NCI-H2029 (cell line): ENCODE measurements around the gene LSMEM2.
"Not testable (repeated sequence)": the region's sequence is repeated elsewhere in the genome, so short reads cannot be mapped to it uniquely, and the experiment has no call there.

Experiments
- DNase-seq: peaks from one replicate; lab custom pipeline; 2025; lab: John Stamatoyannopoulos, UW

Gene LSMEM2

DNA sequence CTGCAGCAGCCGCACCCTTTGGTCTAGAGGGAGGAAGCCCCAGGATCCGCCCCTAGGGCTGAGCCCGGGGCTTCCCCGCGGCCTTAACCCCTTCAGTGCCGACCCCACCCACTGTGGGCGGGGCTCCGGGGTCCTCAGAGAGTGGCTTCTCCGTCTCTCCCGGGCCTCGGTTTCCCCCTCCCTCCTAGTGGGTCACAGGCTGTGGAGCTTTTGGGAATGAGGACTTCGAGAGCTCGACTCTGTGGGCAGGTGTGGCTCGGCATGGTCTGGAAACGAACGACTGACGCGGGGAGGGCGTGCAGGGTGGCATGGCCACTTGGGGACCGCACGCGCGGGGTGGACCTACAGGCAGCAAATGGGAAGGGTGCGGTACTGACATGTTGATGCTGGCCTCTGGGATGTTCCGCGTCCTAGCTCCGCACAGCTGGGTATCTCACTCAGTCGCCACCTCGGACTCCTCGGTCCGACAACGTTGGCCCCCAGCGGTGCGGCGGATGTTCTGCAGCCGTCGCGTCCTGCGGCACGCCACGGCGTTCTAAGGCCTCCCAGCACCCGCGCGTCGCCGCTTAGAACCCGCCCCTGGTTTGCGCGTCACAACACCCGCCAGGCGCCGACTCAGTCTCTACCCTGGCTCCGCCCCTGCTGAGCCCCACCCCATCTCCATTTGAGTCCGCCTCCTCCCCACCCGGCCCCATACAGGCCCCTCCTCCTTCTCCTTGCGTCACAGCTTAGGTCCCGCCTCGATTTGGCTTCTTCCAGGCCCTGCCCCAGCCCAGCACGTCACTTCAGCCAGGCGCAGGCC is 20.1 kb downstream of the LSMEM2 start, which contains the start of the genes HYAL3 and NAA80:
Gene HYAL3 (minus strand): TSS at position 570 of the 802 bp plus-strand sequence. CDS start 3,803 bp downstream, outside the sequence.
Gene NAA80 (minus strand): TSS at position 570 of the 802 bp plus-strand sequence. CDS start 1,942 bp downstream, outside the sequence.
- DNase-seq = peak; percentile 92

DNA sequence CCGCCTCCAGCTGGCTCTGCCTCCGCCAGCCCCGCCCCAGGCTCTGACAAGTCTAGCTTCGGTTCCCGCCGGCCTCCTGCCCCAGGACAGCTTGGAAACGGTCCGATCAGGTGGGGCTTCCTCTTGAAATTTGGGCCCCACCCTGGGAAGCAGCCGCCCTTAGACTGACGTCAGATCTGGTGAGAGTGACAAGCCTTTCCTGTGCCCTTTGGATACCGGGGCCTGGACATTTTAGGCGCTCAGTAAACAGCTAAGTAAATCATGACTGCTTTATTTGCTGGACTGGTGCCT is 20.7 kb downstream of the LSMEM2 start:
- DNase-seq = no peak

DNA sequence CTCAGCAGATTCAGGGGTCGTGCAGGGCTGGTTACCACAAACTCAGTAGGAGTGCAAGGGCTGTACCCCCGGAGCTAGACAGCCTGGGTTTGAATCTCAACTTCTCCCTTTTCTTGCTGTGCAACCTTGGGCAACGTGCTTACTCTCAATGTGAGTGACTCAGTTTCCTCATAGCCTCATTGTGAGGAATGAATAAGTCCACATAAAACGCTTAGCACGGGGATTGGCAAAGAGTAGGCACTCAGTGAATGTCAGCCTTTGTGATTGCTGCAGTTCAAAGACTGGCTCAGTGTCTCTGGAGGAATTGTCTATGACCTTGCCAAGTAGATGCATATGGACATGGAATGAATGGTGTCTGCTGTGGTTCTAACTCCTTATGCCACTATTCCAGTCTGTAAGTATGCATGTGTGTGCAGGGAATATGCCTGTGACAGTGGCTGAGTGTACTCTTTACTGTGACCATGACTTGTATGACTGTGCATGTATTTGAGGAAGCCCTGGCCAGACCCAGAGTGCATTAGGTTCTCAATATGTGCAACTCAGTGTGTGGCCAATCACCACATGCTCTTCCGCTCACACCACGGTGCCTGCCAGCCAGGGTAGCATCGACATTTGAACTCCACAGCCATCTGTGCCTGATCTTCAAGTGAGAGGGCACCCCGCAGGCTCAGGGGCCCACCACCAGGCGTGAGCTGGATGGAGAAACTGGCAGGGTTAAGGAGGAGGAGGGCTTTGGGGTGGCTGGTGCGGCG is 21.2 kb downstream of the LSMEM2 start:
- no peak for DNase-seq

DNA sequence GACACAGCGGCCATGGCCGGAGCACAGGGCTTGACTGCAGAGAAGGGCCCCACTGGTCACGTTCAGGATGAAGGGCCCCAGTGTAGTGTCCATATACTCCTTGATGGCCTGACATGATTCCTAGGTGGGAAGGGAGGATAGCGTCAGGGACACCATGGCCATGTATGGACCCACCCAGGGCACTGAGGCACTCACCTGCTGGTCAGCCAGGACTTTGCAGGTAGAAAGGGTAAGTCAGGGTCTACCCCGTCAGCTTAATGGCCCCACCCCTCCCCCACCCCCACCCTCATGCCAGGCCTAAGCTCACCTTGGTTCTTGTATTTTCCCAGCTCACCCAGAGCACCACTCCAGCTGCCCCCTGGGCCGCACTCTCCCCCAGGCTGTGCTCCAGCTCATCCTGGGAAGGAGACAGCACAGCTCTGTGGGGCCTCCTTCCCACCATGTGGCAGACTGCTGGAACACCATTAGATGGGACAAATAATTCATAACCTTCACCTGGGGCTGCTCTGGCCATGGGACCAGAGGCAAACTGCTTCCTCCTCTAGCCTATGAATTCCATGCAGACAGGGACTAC is 21.9 kb downstream of the LSMEM2 start:
- DNase-seq = no peak

DNA sequence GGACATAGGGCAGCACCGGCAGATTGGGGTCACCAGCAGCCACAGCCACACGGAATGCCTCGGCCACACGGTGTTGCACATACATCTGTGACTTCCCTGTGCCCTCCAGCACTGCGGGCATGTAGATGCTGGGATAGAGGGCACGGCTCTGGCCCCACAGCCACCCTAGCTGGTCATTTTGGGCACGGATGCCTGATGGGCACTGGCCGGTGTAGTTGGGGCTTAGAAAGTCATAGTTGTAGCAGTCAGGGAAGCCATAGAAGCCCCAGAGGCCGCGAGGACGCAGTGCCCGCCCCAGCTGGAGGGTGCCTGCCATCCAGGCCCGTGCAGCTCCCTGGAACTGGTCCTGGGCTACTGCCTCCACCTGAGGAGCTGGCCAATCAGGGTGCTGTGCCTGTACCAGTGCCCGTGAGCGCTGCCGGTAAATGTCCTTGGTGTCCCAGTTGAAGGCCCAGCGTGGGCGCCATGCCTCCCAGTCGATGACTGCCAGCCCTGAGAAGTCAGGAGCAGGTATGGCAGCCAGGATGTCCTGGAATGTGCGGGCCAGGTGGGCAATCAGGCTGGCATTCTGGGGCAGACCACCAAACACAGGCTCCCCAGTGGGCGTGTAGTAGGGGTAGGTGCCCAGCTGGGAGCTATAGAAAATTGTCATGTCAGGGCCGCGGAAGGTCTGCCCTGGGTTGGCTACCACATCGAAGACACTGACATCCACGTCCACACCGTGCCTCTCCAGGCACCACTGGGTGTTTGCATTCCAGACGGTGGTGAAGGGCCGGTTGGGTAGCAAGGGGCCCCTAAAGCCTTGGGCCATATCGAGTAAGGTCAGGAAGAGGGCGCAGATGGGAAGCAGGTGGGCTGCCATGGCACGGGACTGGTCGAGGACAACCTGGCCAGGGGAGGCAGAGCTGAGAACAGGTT is 23.5 kb downstream of the LSMEM2 start:
- no peak for DNase-seq

DNA sequence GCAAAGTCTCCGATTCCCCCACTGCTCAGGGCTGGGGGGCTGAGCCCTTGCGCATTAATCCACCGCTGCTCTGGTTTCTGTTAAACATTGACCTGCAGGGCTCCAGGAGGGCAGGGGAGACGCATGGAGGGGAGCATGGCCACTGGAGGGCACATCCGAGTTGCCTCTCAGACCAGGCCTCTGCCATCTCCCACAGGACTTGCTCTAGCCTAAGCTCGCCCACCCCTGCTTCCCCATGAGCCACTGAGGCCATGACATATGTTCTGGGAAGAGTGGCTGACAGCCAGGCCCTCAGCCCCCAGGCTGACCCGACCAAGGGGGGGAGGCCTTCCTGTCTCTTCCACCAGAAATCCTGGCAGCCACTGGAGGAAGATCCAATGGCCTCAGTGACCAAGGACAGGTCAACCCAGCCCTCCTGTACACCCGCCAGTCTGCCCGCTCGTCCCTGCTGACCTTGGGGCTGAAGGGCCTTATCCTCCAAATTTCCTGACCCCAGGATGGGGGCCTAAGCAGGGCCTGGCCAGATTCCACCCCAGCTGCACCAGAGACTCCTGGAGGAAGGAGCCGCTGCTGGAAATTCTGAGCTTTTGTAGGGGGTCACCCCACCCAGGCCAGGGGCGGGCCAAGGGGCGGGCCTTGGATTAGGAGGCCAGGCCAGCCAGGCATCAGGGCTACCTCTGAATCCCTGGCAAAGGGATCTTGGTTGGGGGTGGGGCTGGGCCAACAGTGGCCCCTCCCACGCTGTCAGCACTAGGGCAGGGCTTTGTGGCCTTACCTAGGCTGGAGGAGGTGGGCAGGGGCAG is 24.3 kb downstream of the LSMEM2 start, which contains the start of gene HYAL1:
Gene HYAL1 (minus strand): TSS at position 562 of the 803 bp plus-strand sequence. CDS start 618 bp downstream, outside the sequence.
- no peak for DNase-seq

DNA sequence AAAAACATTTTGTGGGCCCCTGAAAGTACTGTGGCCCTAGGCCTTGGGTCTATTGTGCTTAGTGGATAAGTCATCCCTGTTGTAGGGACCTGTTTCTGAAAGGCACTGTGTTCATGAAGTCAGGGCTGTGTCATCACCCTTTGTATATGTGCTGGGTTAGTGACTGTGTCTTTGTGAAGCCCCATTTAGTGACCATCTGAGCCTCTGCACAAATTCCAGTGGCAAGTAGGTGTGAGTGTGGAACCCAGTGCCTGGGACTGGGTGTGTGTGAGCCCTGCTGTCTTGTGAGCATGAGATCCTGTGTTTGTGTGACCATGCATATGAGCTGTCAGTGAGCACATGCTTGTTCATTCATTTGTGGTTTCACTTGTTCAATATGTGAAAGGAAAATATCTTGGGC is 25.7 kb downstream of the LSMEM2 start:
- DNase-seq = no peak

DNA sequence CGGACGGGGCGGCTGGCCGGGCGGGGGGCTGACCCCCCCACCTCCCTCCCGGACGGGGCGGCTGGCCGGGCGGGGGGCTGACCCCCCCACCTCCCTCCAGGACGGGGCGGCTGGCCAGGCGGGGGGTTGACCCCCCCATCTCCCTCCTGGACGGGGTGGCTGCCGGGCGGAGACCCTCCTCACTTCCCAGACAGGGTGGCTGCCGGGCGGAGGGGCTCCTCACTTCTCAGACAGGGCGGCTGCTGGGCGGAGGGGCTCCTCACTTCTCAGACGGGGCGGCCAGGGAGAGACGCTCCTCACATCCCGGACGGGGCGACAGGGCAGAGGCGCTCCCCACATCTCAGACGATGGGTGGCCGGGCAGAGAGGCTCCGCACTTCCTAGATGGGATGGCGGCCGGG is 33.2 kb downstream of the LSMEM2 start:
- not testable (repeated sequence) for DNase-seq

DNA sequence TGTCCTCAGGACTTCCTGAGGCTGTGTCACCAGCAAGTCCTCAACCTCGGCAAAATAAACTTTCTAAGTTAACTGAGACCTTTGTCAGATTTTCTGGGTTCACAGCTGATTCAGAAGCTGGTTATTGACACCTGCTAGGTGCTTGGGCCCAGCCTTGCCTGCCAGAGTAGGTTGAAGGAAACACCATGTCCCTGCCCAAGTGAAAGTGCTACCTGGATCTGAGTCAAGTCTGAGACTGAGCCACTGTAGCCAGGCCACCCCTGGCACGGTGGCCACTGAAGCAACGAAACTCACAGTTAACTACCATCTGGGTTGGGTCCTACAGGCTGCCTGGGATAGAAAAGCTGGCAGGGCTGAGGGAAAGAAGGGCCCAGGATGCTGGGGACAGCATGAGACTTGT is 35.5 kb downstream of the LSMEM2 start:
- no peak for DNase-seq

DNA sequence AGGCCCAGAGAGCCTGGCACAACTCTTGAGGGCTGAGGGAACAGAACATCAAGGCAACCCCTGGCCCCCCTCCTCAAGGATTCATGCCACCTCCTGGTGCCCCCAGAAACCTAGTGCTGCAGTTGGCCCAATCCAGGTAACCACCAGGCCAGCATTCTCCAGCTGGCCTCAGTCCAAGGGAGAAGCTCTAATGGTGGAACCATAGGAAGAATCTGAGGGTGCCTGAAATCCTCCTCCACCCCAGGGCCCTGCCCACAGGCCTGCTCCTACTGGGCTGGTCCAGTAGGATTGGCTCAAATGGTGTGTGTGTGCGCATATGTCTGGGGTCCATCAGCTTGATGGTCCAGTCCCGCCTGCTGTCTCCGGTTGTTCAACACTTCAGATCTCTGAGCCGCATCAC is 35.9 kb downstream of the LSMEM2 start:
- no peak for DNase-seq

DNA sequence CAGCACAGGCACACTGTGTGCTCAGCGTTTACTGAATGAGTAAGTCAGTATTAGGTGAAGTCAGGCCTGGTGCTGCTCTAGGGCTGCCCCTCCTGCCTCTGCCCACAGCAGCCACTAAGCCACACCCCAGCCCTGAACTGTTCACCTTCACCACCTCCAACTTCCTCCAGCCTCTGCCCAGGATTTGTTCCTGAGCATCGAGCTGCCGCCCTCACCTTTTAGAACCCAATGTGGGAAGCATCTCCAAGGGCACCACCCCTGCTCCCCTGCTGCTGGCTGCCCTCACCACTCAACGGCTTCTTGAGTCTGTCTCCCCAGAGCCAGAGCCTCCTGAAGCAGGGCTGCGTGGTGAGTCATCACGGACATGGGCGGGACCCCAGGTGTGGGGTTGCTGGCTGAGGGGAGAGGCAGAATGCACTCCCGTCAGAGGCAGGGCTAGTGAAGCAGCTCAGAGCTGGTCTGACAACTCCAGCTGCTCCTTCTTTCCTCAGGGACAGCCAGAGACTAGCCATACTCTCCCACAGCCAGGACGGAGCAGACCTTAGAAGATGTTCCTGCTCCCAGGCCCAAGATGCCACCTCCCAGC is 37.9 kb downstream of the LSMEM2 start:
- DNase-seq = no peak

DNA sequence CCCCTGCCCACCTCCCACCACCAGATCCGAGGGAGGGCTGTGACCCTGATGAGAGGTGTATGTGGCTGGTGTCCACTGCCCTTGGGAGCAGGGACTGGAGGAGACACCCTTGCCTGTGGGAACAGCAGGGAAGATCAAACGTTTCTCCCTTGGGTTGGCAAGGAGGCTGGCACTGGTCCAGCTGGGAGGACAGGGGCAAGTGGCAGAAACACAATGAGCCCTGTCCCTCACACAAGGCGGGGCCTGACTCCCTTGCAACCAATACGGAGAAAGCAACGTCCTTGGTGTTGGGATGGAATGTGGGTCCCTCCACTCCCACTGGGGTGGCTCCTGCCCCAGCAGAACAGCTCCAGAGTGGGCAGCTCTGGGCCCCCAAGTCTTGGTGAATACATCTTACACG is 38.4 kb downstream of the LSMEM2 start:
- no peak for DNase-seq

DNA sequence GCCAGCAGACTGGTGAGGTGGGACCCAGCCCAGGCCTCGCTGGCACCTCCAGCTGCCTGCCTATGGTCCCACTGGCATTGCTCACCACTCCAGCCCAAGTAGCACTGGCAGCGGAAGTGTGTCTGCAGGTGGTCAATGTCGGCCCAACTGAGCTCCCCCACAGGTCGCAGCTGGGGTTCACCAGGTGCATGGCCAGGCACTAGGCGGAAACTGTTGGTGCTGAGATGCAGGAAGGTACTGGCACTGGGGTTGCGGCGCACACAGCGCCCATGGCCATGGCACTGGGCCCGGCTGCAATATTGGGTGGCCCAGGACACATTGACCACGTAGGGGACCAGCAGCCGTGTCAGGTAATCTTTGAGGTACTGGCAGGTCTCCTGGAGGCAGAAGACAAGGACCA is 39.3 kb downstream of the LSMEM2 start:
- no peak for DNase-seq

DNA sequence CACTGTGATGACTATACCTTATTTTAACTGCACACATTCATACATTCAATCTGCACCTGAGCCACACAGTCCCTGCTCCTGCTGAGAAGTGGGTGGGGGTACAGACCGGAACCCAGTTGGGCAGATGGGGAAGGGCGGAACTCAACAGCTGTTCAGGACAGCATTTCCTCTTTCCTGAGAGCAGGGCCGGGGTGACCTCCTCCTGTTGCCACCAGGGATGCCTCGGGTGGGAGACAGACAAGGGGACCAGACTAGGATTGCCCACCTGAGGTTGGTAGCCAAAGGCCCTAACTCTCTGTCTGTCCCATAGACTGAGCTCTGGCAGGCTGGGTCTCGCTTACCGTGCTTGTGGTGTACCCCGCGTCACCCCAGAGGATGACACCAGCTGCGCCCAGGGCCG is 39.7 kb downstream of the LSMEM2 start:
- no peak for DNase-seq

DNA sequence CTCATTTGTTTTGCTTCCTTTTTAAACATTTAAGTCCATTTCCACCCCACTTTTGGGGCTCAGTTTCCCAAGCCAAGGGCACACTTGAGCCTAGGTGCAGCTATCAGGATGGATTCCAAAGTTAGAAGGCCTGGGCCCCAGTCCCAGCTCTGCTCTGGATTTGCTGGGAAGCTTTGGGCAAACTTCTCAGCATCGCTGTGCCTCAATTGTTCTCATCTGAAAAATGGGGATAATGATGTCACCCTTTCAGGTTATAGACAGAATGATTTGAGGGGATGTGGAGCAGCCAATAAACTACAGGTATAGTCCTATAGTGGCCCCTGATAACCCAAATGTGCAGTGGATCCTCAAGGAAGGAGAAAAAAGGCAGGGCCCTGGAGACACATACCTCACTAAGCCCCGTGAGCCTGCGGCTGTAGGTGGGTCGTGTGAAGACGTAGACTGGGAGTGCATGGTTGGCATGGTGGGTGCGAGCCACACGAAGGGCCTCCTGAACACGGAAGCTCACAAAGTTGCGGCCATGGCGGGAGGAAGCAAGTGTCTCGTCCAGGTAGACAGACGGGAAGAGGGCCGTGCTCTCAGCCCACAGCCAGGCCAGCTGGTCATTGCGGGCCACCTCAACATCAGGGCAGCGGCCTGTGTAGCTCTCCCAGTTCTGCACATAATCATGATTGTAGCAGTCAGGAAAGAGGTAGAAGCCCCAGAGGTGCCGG is 40.5 kb downstream of the LSMEM2 start:
- DNase-seq = no peak

DNA sequence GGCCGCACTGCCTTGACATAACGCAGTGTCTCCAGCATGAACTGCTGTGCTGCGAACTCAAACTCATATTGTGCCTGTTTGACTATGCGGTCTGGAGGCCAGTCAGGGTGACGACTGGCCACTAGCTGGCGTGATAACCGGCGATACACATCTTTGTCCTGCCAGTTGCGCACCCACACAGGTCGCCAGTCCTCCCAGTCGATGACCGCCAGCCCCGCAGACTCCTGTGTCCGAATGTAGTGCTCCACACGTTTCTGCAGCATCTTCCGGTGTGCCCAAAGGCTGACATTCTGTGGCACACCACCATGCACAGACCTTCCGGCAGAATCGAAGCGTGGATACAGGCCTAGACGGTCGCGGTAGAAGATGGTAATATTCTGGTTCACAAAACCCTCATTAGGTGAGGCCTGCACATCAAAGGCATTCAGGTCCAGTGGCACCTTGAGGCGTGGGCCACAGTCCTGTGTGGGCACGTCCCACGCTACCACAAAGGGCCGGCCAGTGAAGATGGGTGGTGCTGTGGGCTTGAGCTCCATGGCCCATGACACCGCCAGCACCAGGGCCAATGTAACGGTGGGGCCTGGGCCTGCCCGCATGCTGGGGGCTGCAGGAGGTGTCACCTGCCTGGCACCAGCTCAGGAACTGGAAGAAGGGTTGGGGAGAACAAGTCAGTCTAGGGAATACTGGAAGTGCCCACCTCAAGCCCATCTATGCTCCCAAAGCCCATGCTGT is 41.2 kb downstream of the LSMEM2 start:
- no peak for DNase-seq

DNA sequence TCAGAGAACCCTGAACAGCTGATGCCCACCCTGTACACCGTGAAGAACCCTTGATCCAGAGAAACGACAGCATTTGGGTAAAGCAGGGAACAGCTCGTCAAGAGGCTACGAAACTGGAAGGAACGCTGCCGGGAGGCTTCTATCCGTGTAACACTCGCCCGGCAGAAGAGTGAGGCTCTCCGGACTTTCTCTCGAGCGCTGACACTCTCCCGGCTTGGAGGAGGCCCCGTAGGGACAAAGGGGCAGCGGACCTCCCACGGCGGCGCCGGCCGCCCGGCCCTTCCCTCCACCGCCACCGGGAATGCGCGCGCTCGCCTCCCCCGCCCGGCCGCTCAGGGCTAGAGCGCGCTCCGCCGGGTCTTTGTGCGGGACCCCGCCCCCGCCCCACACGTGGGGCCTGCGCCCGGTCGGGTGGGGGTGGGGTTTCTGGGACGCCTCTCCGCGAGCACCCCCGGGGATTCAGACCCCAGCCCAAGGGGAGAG is 42.0 kb downstream of the LSMEM2 start:
- no peak for DNase-seq

DNA sequence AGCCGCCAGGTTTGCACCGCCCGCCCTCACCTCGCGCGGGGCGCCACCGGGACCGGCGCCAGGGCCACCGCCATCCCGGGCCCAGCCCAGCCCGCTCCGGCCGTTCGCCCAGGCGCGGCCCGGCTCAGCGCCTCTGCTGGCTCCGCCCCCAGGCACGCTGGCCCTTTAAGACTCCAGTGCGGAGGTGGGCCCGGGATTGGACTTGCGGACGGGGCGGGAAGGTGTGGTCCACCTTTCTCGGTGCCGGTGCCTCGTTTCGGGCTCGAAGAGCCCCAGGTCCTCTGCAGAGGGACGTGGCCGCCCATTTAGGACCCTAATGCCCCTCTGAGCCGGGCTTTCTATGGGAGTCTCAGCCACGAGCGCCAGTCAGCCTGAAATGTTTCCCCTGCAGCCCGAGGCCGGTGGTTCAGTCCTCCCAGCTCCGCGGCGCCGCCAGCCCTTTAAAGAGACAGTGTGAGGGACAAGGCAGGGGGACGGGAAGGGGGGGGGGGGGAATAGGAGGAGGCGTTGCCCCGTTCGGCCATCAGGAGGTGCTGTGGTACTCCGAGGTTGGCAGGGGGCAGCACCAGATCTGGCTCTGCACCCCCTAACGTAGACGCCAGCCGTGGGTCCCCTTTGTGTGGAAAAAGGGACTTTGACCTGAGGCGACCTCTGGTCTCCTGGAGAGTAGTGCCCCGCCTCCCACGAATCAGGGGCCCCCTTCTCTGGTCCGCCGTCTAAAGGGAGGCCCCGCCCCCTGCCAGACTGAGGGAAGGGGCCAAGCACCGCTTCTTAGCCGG is 42.6 kb downstream of the LSMEM2 start:
- peak; percentile 58 for DNase-seq

DNA sequence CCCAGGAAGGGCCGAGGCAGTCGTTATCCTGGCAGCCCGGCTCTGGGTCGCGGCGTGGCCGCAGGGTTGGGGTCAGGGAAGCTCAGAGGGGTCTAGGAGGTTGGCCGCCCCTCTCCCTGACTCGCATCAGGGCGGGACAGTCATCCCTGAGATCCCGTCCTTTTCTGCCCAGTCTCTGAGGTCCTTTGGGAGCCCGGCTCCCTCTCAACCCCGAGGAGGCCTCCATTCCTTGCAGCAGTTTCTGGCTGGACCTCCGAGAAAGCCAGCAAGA is 43.2 kb downstream of the LSMEM2 start:
- DNase-seq = no peak
